ENCODE data around the gene FAM174B.
"Not testable (repeated sequence)": the region's sequence is repeated elsewhere in the genome, so short reads cannot be mapped to it uniquely, and the experiment has no call there.

The FAM174B gene

GRCh38 chr15:92619145-92620101, 36.2 kb downstream of the FAM174B start:
- H3K27me3 Mint-ChIP-seq, result no peaks in the 10 kb centered on the region
- H3K4me1 Mint-ChIP-seq, result no peaks in the 10 kb centered on the region
- no peaks in the 10 kb centered on the region for H3K9me3 Mint-ChIP-seq
- no peak overlapping the region for H3K4me3 Mint-ChIP-seq
- no peak overlapping the region for H3K27ac Mint-ChIP-seq
- no peaks in the 10 kb centered on the region for H3K36me3 Mint-ChIP-seq

GRCh38 chr15:92617549-92618520, 37.7 kb downstream of the FAM174B start:
- no peaks in the 10 kb centered on the region for H3K9me3 Mint-ChIP-seq
- no peak overlapping the region for H3K4me3 Mint-ChIP-seq
- H3K36me3 Mint-ChIP-seq, result no peaks in the 10 kb centered on the region
- no peaks in the 10 kb centered on the region for H3K4me1 Mint-ChIP-seq
- H3K27ac Mint-ChIP-seq, result no peak overlapping the region
- H3K27me3 Mint-ChIP-seq, result no peaks in the 10 kb centered on the region

- Mint-ChIP-seq H3K4me3 (no peak overlapping the region), H3K27ac (no peak overlapping the region), H3K27me3 (no peaks in the 10 kb centered on the region), H3K4me1 (no peaks in the 10 kb centered on the region), H3K9me3 (no peaks in the 10 kb centered on the region), H3K36me3 (no peaks in the 10 kb centered on the region)
Measured at GRCh38 chr15:92616621-92617548, 38.7 kb downstream of the FAM174B start.

GRCh38 chr15:92614791-92615785, 40.5 kb downstream of the FAM174B start:
- Mint-ChIP-seq H3K27me3 (no peaks in the 10 kb centered on the region), H3K4me3 (no peak overlapping the region), H3K4me1 (no peaks in the 10 kb centered on the region), H3K36me3 (no peaks in the 10 kb centered on the region), H3K27ac (no peak overlapping the region), H3K9me3 (no peaks in the 10 kb centered on the region)

- H3K9me3 Mint-ChIP-seq, result no peaks in the 10 kb centered on the region
- H3K4me1 Mint-ChIP-seq, result no peaks in the 10 kb centered on the region
- no peaks in the 10 kb centered on the region for H3K27me3 Mint-ChIP-seq
- H3K27ac Mint-ChIP-seq, result no peak overlapping the region
- H3K36me3 Mint-ChIP-seq, result no peaks in the 10 kb centered on the region
- no peak overlapping the region for H3K4me3 Mint-ChIP-seq
Measured at GRCh38 chr15:92614301-92614700, 41.3 kb downstream of the FAM174B start.

- Mint-ChIP-seq H3K9me3 (no peaks in the 10 kb centered on the region), H3K36me3 (no peaks in the 10 kb centered on the region), H3K27ac (no peak overlapping the region), H3K4me1 (no peaks in the 10 kb centered on the region), H3K4me3 (no peak overlapping the region), H3K27me3 (no peaks in the 10 kb centered on the region)
Measured at GRCh38 chr15:92613841-92614240, 41.7 kb downstream of the FAM174B start.

GRCh38 chr15:92612891-92613290, 42.7 kb downstream of the FAM174B start:
- no peak overlapping the region for H3K4me3 Mint-ChIP-seq
- no peaks in the 10 kb centered on the region for H3K36me3 Mint-ChIP-seq
- no peaks in the 10 kb centered on the region for H3K9me3 Mint-ChIP-seq
- no peaks in the 10 kb centered on the region for H3K27me3 Mint-ChIP-seq
- H3K27ac Mint-ChIP-seq, result no peak overlapping the region
- H3K4me1 Mint-ChIP-seq, result no peaks in the 10 kb centered on the region

GRCh38 chr15:92611995-92612745, 43.4 kb downstream of the FAM174B start:
- H3K9me3 Mint-ChIP-seq, result no peaks in the 10 kb centered on the region
- no peak overlapping the region for H3K27ac Mint-ChIP-seq
- no peaks in the 10 kb centered on the region for H3K4me1 Mint-ChIP-seq
- no peak overlapping the region for H3K4me3 Mint-ChIP-seq
- H3K36me3 Mint-ChIP-seq, result no peaks in the 10 kb centered on the region
- no peaks in the 10 kb centered on the region for H3K27me3 Mint-ChIP-seq

GRCh38 chr15:92611150-92611549, 44.4 kb downstream of the FAM174B start:
- Mint-ChIP-seq H3K4me1 (no peaks in the 10 kb centered on the region), H3K27me3 (no peaks in the 10 kb centered on the region), H3K9me3 (peaks cover 3% of the 10 kb centered on the region), H3K36me3 (no peaks in the 10 kb centered on the region), H3K27ac (no peak overlapping the region), H3K4me3 (no peak overlapping the region)

- H3K27me3 Mint-ChIP-seq, result no peaks in the 10 kb centered on the region
- H3K36me3 Mint-ChIP-seq, result no peaks in the 10 kb centered on the region
- H3K4me3 Mint-ChIP-seq, result no peak overlapping the region
Measured at GRCh38 chr15:92610101-92610520, 45.5 kb downstream of the FAM174B start.

GRCh38 chr15:92608866-92609700, 46.5 kb downstream of the FAM174B start:
- Mint-ChIP-seq H3K27me3 (no peaks in the 10 kb centered on the region), H3K27ac (no peak overlapping the region), H3K4me1 (no peaks in the 10 kb centered on the region), H3K4me3 (no peak overlapping the region), H3K36me3 (no peaks in the 10 kb centered on the region), H3K9me3 (peaks cover 8% of the 10 kb centered on the region)

More at GRCh38 chr15:92610101-92610520, 45.5 kb downstream of the FAM174B start:
- no peak overlapping the region for H3K27ac Mint-ChIP-seq
- H3K9me3 Mint-ChIP-seq, result peaks cover 8% of the 10 kb centered on the region
- no peaks in the 10 kb centered on the region for H3K4me1 Mint-ChIP-seq

- H3K36me3 Mint-ChIP-seq, H3K9me3 Mint-ChIP-seq: not testable (repeated sequence)
Measured at GRCh38 chr15:92606836-92607150, 48.8 kb downstream of the FAM174B start.

More at GRCh38 chr15:92606836-92607150, 48.8 kb downstream of the FAM174B start:
- H3K27me3 Mint-ChIP-seq, H3K27ac Mint-ChIP-seq, H3K4me1 Mint-ChIP-seq, H3K4me3 Mint-ChIP-seq: not testable (repeated sequence)
